Ascending aorta (tissue), 2 donors: Measurements from ENCODE around the gene HBA1. TPM values are rescaled to one million over a fixed set of nuclear protein-coding genes. Genes with fewer than 3 reads are reported as not detected.

Source experiments
- DNase-seq, 2 donors: peaks; one replicate each; pipeline ENCODE4 v3.0.0-alpha.2; 2019; ENCODE audit warnings: low spot score in 2 of 2
- H3K27ac ChIP-seq, 2 donors: fragments of 200-600 bp; sonication (generic); one replicate each; pipeline ENCODE4 v1.5.1; 2016 to 2017; ENCODE audit warnings: mild to moderate bottlenecking in 1 of 2
- H3K27me3 ChIP-seq: fragments of 200-600 bp; sonication (generic); one replicate; pipeline ENCODE4 v1.5.1; 2017
- H3K36me3 ChIP-seq, 2 donors: fragments of 200-600 bp; sonication (generic); one replicate each; pipeline ENCODE4 v1.5.1; 2016
- H3K4me1 ChIP-seq, 2 donors: fragments of 200-600 bp; sonication (generic); one replicate each; pipeline ENCODE4 v1.5.1; 2016 to 2017; ENCODE audit warnings: mild to moderate bottlenecking in 1 of 2
- H3K4me3 ChIP-seq, 2 donors: fragments of 200-600 bp; sonication (generic); one replicate each; pipeline ENCODE4 v1.5.1; 2016 to 2017; ENCODE audit warnings: mild to moderate bottlenecking in 1 of 2
- H3K9me3 ChIP-seq, 2 donors: fragments of 200-600 bp; sonication (generic); one replicate each; pipeline ENCODE4 v1.5.1; 2016
- CTCF ChIP-seq, 3 experiments: fragments of 200-600 bp in 2 of 3; fragments of 450-650 bp in 1 of 3; sonication (generic) in 2 of 3; IDR thresholded peaks; one replicate each; pipeline ENCODE4 v1.5.1; 2016 to 2019; ENCODE audit warnings: antibody characterized with exemption in 3 of 3, mild to moderate bottlenecking in 1 of 3, moderate library complexity in 1 of 3
- intact Hi-C: fragments of 100-400 bp; cut with DNase I; formaldehyde crosslinking; loops from one replicate; pipeline ENCODE4 v1.15.1; 2023
- total RNA-seq: library from RNA; depleted of rRNA; stranded (reverse); fragments of >200 nt; gene quantifications from one replicate; pipeline ENCODE4 v1.1.0, GENCODE V29; 2016

Gene HBA1
- total RNA-seq, 1 donor from 2014 or later, result 585 TPM

GRCh38 chr16:164827-165538 is 11.5 kb upstream of the HBA1 start:
- Histone ChIP-seq H3K36me3 (no peaks in the 10 kb centered on the region), H3K4me1 (peaks cover 0 to 12% of the 10 kb centered on the region in 2 donors), H3K27me3 (peaks cover 25% of the 10 kb centered on the region), H3K4me3 (peak overlapping the region in 1 of 2 donors; percentile 10), H3K27ac (no peak overlapping the region), H3K9me3 (no peaks in the 10 kb centered on the region)
- no peak for DNase-seq
- TF ChIP-seq CTCF (IDR thresholded peaks at IDR 0.05), result no peak
- intact Hi-C loops, result no loop called here

GRCh38 chr16:165539-166374 is 10.7 kb upstream of the HBA1 start, which contains the start of gene HBM:
Gene HBM (plus strand): TSS chr16:165978. CDS start chr16:165998, 20 bp downstream.
- H3K4me3 ChIP-seq, result peak within 1 kb of the TSS in 1 of 2 donors; percentile 10
- DNase-seq, result no peak
- no peaks in the 10 kb centered on the region for H3K9me3 ChIP-seq
- TF ChIP-seq CTCF (IDR thresholded peaks at IDR 0.05), result no peak
- H3K4me1 ChIP-seq, result peaks cover 0 to 12% of the 10 kb centered on the region in 2 donors
- H3K27me3 ChIP-seq, result peaks cover 25% of the 10 kb centered on the region
- no peaks in the 10 kb centered on the region for H3K36me3 ChIP-seq
- intact Hi-C loops, result no loop called here
- H3K27ac ChIP-seq, result no peak within 1 kb of the TSS

- no peaks in the 10 kb centered on the region for H3K9me3 ChIP-seq
- peaks cover 25% of the 10 kb centered on the region for H3K27me3 ChIP-seq
- peaks cover 0 to 12% of the 10 kb centered on the region in 2 donors for H3K4me1 ChIP-seq
- no peak for TF ChIP-seq CTCF (IDR thresholded peaks at IDR 0.05)
- no peaks in the 10 kb centered on the region for H3K36me3 ChIP-seq
- H3K27ac ChIP-seq, result no peak overlapping the region
- DNase-seq, result no peak
- no peak overlapping the region for H3K4me3 ChIP-seq
- intact Hi-C loops, result no loop called here
These were observed 9.9 kb upstream of the HBA1 start for GRCh38 chr16:166375-167121.

- Histone ChIP-seq H3K27me3 (peaks cover 25% of the 10 kb centered on the region), H3K36me3 (no peaks in the 10 kb centered on the region)
- intact Hi-C loops, result no loop called here
These were observed 9.3 kb upstream of the HBA1 start for GRCh38 chr16:167122-167690.

More at GRCh38 chr16:167122-167690, 9.3 kb upstream of the HBA1 start:
- Histone ChIP-seq H3K4me3 (no peak overlapping the region), H3K9me3 (no peaks in the 10 kb centered on the region), H3K27ac (no peak overlapping the region), H3K4me1 (peaks cover 0 to 12% of the 10 kb centered on the region in 2 donors)
- no peak for DNase-seq
- TF ChIP-seq CTCF (IDR thresholded peaks at IDR 0.05), result no peak
